ENCODE data around the gene RXFP2.

- no peak for TF ChIP-seq POLR2A (IDR thresholded peaks at IDR 0.05)
- TF ChIP-seq, protein P1, sequence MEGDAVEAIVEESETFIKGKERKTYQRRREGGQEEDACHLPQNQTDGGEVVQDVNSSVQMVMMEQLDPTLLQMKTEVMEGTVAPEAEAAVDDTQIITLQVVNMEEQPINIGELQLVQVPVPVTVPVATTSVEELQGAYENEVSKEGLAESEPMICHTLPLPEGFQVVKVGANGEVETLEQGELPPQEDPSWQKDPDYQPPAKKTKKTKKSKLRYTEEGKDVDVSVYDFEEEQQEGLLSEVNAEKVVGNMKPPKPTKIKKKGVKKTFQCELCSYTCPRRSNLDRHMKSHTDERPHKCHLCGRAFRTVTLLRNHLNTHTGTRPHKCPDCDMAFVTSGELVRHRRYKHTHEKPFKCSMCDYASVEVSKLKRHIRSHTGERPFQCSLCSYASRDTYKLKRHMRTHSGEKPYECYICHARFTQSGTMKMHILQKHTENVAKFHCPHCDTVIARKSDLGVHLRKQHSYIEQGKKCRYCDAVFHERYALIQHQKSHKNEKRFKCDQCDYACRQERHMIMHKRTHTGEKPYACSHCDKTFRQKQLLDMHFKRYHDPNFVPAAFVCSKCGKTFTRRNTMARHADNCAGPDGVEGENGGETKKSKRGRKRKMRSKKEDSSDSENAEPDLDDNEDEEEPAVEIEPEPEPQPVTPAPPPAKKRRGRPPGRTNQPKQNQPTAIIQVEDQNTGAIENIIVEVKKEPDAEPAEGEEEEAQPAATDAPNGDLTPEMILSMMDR (IDR thresholded peaks at IDR 0.05), result no peak
Observed at GRCh38 chr13:31756346-31756745, 17.0 kb downstream of the RXFP2 start.
